HL-60 (cell line): ENCODE data around the gene TMEM52.

ENCODE experiments used
- DNase-seq, 2 experiments: peaks; one replicate each; pipeline ENCODE4 v3.0.0-alpha.2; 2010 to 2020; ENCODE audit warnings: low read depth in 1 of 2, low spot score in 1 of 2
- H3K27ac ChIP-seq: fragments of 250-450 bp; sonication (Bioruptor Pico); replicated peaks from 2 replicates; pipeline ENCODE4 v1.5.1; 2020; ENCODE audit warnings: mild to moderate bottlenecking, moderate library complexity
- H3K27me3 ChIP-seq: fragments of 250-450 bp; sonication (Bioruptor Pico); 2 replicates; pipeline ENCODE4 v1.5.1; 2021; ENCODE audit warnings: mild to moderate bottlenecking, moderate library complexity; ENCODE audit not compliant: insufficient read depth, poor library complexity, severe bottlenecking
- H3K4me3 ChIP-seq: replicated peaks from 2 replicates; pipeline ENCODE4 v1.5.1; 2011; ENCODE audit warnings: mild to moderate bottlenecking, control low read depth, low read length; ENCODE audit not compliant: insufficient read depth
- CTCF ChIP-seq: IDR thresholded peaks from one replicate; pipeline ENCODE4 v1.5.1; 2011; ENCODE audit warnings: low read length, control low read depth, inconsistent platforms; ENCODE audit not compliant: insufficient read depth
- GABPA ChIP-seq: IDR thresholded peaks from 2 replicates; pipeline ENCODE4 v1.6.1; 2012; ENCODE audit warnings: low read depth
- POLR2AphosphoS5 ChIP-seq: IDR thresholded peaks from 2 replicates; pipeline ENCODE4 v1.6.1; 2012; ENCODE audit warnings: low read depth
- REST ChIP-seq: IDR thresholded peaks from 2 replicates; pipeline ENCODE4 v1.6.1; 2012; ENCODE audit warnings: low read depth; ENCODE audit not compliant: insufficient replicate concordance
- SPI1 ChIP-seq: IDR thresholded peaks from 2 replicates; pipeline ENCODE4 v1.6.1; 2012; ENCODE audit warnings: low read depth, mild to moderate bottlenecking, borderline replicate concordance

Gene TMEM52

GRCh38 chr1:1911350-1912041, 7.6 kb downstream of the TMEM52 start:
- DNase-seq, result no peak
- TF ChIP-seq POLR2AphosphoS5 (no peak), GABPA (no peak), CTCF (no peak), REST (no peak), SPI1 (no peak)
- Histone ChIP-seq H3K4me3 (no peak overlapping the region), H3K27me3 (no peaks in the 10 kb centered on the region), H3K27ac (no peak overlapping the region)

- H3K4me3 ChIP-seq, result no peak overlapping the region
- DNase-seq, result no peak
- no peak overlapping the region for H3K27ac ChIP-seq
- H3K27me3 ChIP-seq, result no peaks in the 10 kb centered on the region
- TF ChIP-seq CTCF, result no peak
- TF ChIP-seq GABPA, result no peak
- no peak for TF ChIP-seq POLR2AphosphoS5
- TF ChIP-seq REST, result no peak
Measured at GRCh38 chr1:1910651-1911331, 8.3 kb downstream of the TMEM52 start.

- Histone ChIP-seq H3K27me3 (no peaks in the 10 kb centered on the region), H3K27ac (no peak overlapping the region), H3K4me3 (no peak overlapping the region)
- no peak for TF ChIP-seq REST
- no peak for TF ChIP-seq CTCF
- TF ChIP-seq POLR2AphosphoS5, result no peak
- no peak for TF ChIP-seq SPI1
- TF ChIP-seq GABPA, result no peak
- no peak for DNase-seq
Measured at GRCh38 chr1:1910033-1910465, 9.0 kb downstream of the TMEM52 start.
